K562 (cell line): ENCODE measurements around the gene CD19. TPM values are rescaled to one million over a fixed set of nuclear protein-coding genes. Genes with fewer than 3 reads are reported as not detected.
A peak's percentile ranks its signal among the peaks of the same experiment; 100 is the strongest.

Source experiments
- ATAC-seq: fragments of 200-7000 bp; cut with Tn5 transposase; 3 replicates; pipeline ENCODE4 v1.9.1; 2020; ENCODE audit warnings: moderate library complexity
- BruUV-seq: library from RNA; stranded (reverse); fragments of 400-500 nt; replicated peaks from 2 replicates; lab custom pipeline; 2021; lab: Mats Ljungman, UMichigan
- CTCF ChIA-PET: fragments of 300-600 bp; formaldehyde crosslinking; extraction: SDS; loops from one replicate; lab custom pipeline; 2021; ENCODE audit warnings: low intra/inter-chr PET ratio; lab: Yijun Ruan, JAX
- POLR2A ChIA-PET: fragments of 300-600, 350-650 bp; sonication (Branson Sonifier 250); formaldehyde crosslinking; extraction: SDS; loops from one replicate; lab custom pipeline; 2021; ENCODE audit warnings: antibody characterized with exemption, inconsistent platforms; lab: Yijun Ruan, JAX
- DNase-seq, 4 experiments: peaks; one replicate each; pipeline versions ENCODE4 v3.0.0 to v3.0.0-alpha.2; 2011 to 2018; ENCODE audit warnings: low spot score in 3 of 4, mixed read lengths in 3 of 4; ENCODE audit errors: extremely low read depth in 1 of 4
- FAIRE-seq: peaks from 2 replicates; lab custom pipeline; 2011; peaks lifted over from hg19 to GRCh38; lab: Jason Lieb, UNC
- H2AFZ ChIP-seq: 2 replicates; pipeline ENCODE4 v1.6.0; 2011; ENCODE audit warnings: low read depth, low read length, control low read depth, inconsistent platforms
- H3K27ac ChIP-seq: fragments of 200-600 bp; 3 replicates; pipeline ENCODE4 v1.8.0; 2011; ENCODE audit warnings: low read depth, mild to moderate bottlenecking, control low read depth, inconsistent platforms, low read length, moderate library complexity, mixed read lengths; ENCODE audit errors: extremely low read depth
- H3K27me3 ChIP-seq, 2 experiments: fragments of 300-600 bp in 1 of 2; 2 replicates in 1 of 2; 3 replicates in 1 of 2; pipeline versions ENCODE4 v1.6.0 to v1.8.0; 2011; ENCODE audit warnings: inconsistent platforms in 2 of 2, low read length in 2 of 2, mild to moderate bottlenecking in 1 of 2, mixed read lengths in 1 of 2, moderate library complexity in 1 of 2; ENCODE audit not compliant: control insufficient read depth in 2 of 2, insufficient read depth in 2 of 2
- H3K36me3 ChIP-seq: fragments of 300-600 bp; 3 replicates; pipeline ENCODE4 v1.8.0; 2011; ENCODE audit warnings: mild to moderate bottlenecking, low read length, inconsistent platforms; ENCODE audit not compliant: control insufficient read depth, insufficient read depth
- H3K4me1 ChIP-seq, 2 experiments: fragments of 200-600 bp in 1 of 2; replicated peaks in 1 of 2; 2 replicates in 1 of 2; 3 replicates in 1 of 2; pipeline versions ENCODE4 v1.5.1 to v1.8.0; 2011; ENCODE audit warnings: inconsistent platforms in 2 of 2, low read length in 2 of 2, mild to moderate bottlenecking in 1 of 2, mixed read lengths in 1 of 2, moderate library complexity in 1 of 2; ENCODE audit not compliant: control insufficient read depth in 2 of 2, insufficient read depth in 2 of 2
- H3K4me2 ChIP-seq: 2 replicates; pipeline ENCODE4 v1.6.1; 2011; ENCODE audit warnings: low read length, control low read depth, inconsistent platforms, mixed read lengths; ENCODE audit not compliant: insufficient read depth
- H3K4me3 ChIP-seq: fragments of 200-600 bp; sonication (generic), shearing (Covaris generic); 2 replicates; pipeline ENCODE4 v1.5.1; 2016; ENCODE audit warnings: control low read depth, inconsistent platforms
- H3K79me2 ChIP-seq: fragments of 200-600 bp; 3 replicates; pipeline ENCODE4 v1.8.0; 2011; ENCODE audit warnings: low read length, inconsistent platforms; ENCODE audit not compliant: control insufficient read depth, insufficient read depth
- H3K9ac ChIP-seq, 2 experiments: 2 replicates each; pipeline versions ENCODE4 v1.6.0 to v1.6.1; 2011; ENCODE audit warnings: low read depth in 2 of 2, low read length in 2 of 2, control low read depth in 1 of 2, inconsistent platforms in 1 of 2, mild to moderate bottlenecking in 1 of 2, mixed read lengths in 1 of 2; ENCODE audit not compliant: insufficient read depth in 1 of 2
- H3K9me1 ChIP-seq: one replicate; pipeline ENCODE4 v1.6.0; 2011; ENCODE audit warnings: inconsistent platforms, mild to moderate bottlenecking, low read length, moderate library complexity; ENCODE audit not compliant: control insufficient read depth, insufficient read depth
- H3K9me3 ChIP-seq: replicated peaks from 2 replicates; pipeline ENCODE4 v1.5.1; 2011; ENCODE audit warnings: low read depth, low read length, inconsistent platforms; ENCODE audit not compliant: control insufficient read depth, insufficient read depth
- H4K20me1 ChIP-seq: replicated peaks from 2 replicates; pipeline ENCODE4 v1.6.1; 2011; ENCODE audit warnings: low read length, inconsistent platforms, mixed read lengths; ENCODE audit not compliant: control insufficient read depth, insufficient read depth
- ARNT ChIP-seq, 2 experiments: fragments of 450-650 bp; IDR thresholded peaks; 2 replicates each; pipeline ENCODE4 v1.6.1; 2016; ENCODE audit warnings: mild to moderate bottlenecking in 1 of 2
- BHLHE40 ChIP-seq: IDR thresholded peaks from 2 replicates; pipeline ENCODE4 v1.6.1; 2011; ENCODE audit warnings: low read length, improper control_type of control experiment
- GATAD2A ChIP-seq: fragments of 450-650 bp; IDR thresholded peaks from 2 replicates; pipeline ENCODE4 v1.6.1; 2017
- IRF9 ChIP-seq: fragments of 450-650 bp; IDR thresholded peaks from 2 replicates; pipeline ENCODE4 v1.6.1; 2016; ENCODE audit warnings: missing biosample characterization, missing genetic modification characterization
- MCM2 ChIP-seq: fragments of 450-650 bp; IDR thresholded peaks from 2 replicates; pipeline ENCODE4 v1.6.1; 2017; ENCODE audit warnings: low read depth, mild to moderate bottlenecking
- MGA ChIP-seq: fragments of 450-650 bp; IDR thresholded peaks from 2 replicates; pipeline ENCODE4 v1.6.1; 2016; ENCODE audit warnings: mild to moderate bottlenecking, moderate library complexity
- RFX1 ChIP-seq: fragments of 450-650 bp; IDR thresholded peaks from 2 replicates; pipeline ENCODE4 v1.6.1; 2016; ENCODE audit warnings: mild to moderate bottlenecking, moderate library complexity
- TRIM28 ChIP-seq: fragments of 450-650 bp; IDR thresholded peaks from 2 replicates; pipeline ENCODE4 v1.6.1; 2017
- U2AF2 ChIP-seq: fragments of 200-400 bp; formaldehyde crosslinking; optimal IDR thresholded peaks from 2 replicates; pipeline ENCODE3; 2017; ENCODE audit warnings: low read depth, mild to moderate bottlenecking, low read length
- ZNF165 ChIP-seq: fragments of 250-450 bp; sonication (Bioruptor Pico); IDR thresholded peaks from 2 replicates; pipeline ENCODE4 v1.4.0; 2020; ENCODE audit warnings: borderline replicate concordance
- WGBS: fragments of 100-300 bp; shearing (Covaris generic); methylation state at CpG from one replicate; pipeline ENCODE4 v1.1.6; 2016; ENCODE audit warnings: low coverage, mixed read lengths; ENCODE audit not compliant: insufficient coverage; ENCODE audit errors: missing lambda C conversion rate; 5-methylcytosine and 5-hydroxymethylcytosine counted together
- in situ Hi-C: fragments of 300-500 bp; cut with MboI; formaldehyde crosslinking; loops from 4 replicates; pipeline ENCODE4 v1.15.0; 2018; ENCODE audit warnings: inconsistent platforms, mixed read lengths
- intact Hi-C: fragments of 100-400 bp; cut with micrococcal nuclease; formaldehyde crosslinking; loops from 2 replicates; pipeline ENCODE4 v1.14.2; 2022
- polyA plus RNA-seq, 8 experiments: library from polyadenylated mRNA; depleted of rRNA in 4 of 8; stranded (reverse) in 5 of 8; unstranded in 3 of 8; fragments of >200 nt; fragmentation: Nextera tagmentation in 2 of 8; fragmentation: Illumina TruSeq in 1 of 8; extraction: Ambion mirVana in 2 of 8; extraction: Trizol in 1 of 8; gene quantifications; 2 replicates each; pipeline versions ENCODE4 v1.2.1 to v1.2.3, GENCODE V29; 2011 to 2014; ENCODE audit warnings: inconsistent platforms in 1 of 8, missing spikeins in 1 of 8
- total RNA-seq, 7 experiments: library from RNA; depleted of rRNA in 6 of 7; stranded (reverse); fragments of >200 nt in 6 of 7; fragmentation: Illumina TruSeq in 2 of 7; extraction: Trizol in 2 of 7; gene quantifications; 2 replicates each; pipeline versions ENCODE4 v1.2.1 to v1.2.3, GENCODE V29; 2011 to 2021; ENCODE audit warnings: low replicate concordance in 1 of 7

CD19 gene
- total and polyA plus RNA-seq, 9 of the 15 experiments (the other 6 are each of a cell fraction or from before 2014, with no cell fraction given), result 0.27 to 3.7 (median 2.0) TPM; not detected in 1

GRCh38 chr16:28974437-28975157 is 42.8 kb downstream of the CD19 start, which contains the start of gene SPNS1:
TSS of gene SPNS1 (plus strand) at chr16:28974778. CDS start at chr16:28975152, 374 bp downstream.
- WGBS, result under 1% methylated on average over 55 of the region's 60 CpGs
- TF ChIP-seq BHLHE40 (peak; percentile 97), MGA (peak; percentile 84), MCM2 (no peak), RFX1 (peak; percentile 90), ZNF165 (CRISPR knock-in tag) (no peak), GATAD2A (no peak), ARNT (IDR thresholded peaks at IDR 0.05) (no peak), U2AF2 (no peak), TRIM28 (no peak), IRF9 (tag) (no peak)

More at GRCh38 chr16:28974437-28975157, 42.8 kb downstream of the CD19 start, which contains the start of gene SPNS1:
- FAIRE-seq (peak; percentile 89), ATAC-seq (peak; percentile 98), DNase-seq (peak; percentile 95 to 97 (median 96))
- no peaks in the 10 kb centered on the region for H4K20me1 ChIP-seq
- BruUV-seq, result no TSS peak
- POLR2A ChIA-PET, result interaction anchor here (1.0 to 1.4 kb wide), 2 partner anchors 12 to 112 kb away, joined by 3 to 5 read pairs; no protein-coding TSS in a partner anchor
- H3K4me1 ChIP-seq, result peaks cover 11 to 27% of the 10 kb centered on the region in 2 experiments; a peak in 3 of 5 replicates
- peak within 1 kb of the TSS; percentile 95 for H2AFZ ChIP-seq
- H3K4me3 ChIP-seq, result peak within 1 kb of the TSS; percentile 94
- in situ Hi-C loops, result loop anchor here (10.0 to 25.0 kb wide), 3 partner anchors 290 to 1238 kb away; no protein-coding TSS in a partner anchor
- H3K27me3 ChIP-seq, result no peaks in the 10 kb centered on the region
- CTCF ChIA-PET, result interaction anchor here (1.3 kb wide), 1 partner anchor 1047 kb away, joined by 5 read pairs; no protein-coding TSS in a partner anchor
- peaks cover 9% of the 10 kb centered on the region; the same call in 2 of the 3 replicates for H3K79me2 ChIP-seq
- H3K27ac ChIP-seq, result peak within 1 kb of the TSS; percentile 63
- peak within 1 kb of the TSS; percentile 77 to 97 for H3K9ac ChIP-seq
- H3K9me1 ChIP-seq, result peaks cover 4% of the 10 kb centered on the region
- H3K36me3 ChIP-seq, result peaks cover 20% of the 10 kb centered on the region; the same call in 2 of the 3 replicates
- H3K9me3 ChIP-seq, result no peaks in the 10 kb centered on the region
- H3K4me2 ChIP-seq, result peak within 1 kb of the TSS; percentile 99
- intact Hi-C loops, result no loop called here
